AG10803 (cell line): ENCODE measurements around the gene HOXC13.

ENCODE experiments used
- DNase-seq: peaks from one replicate; pipeline ENCODE4 v3.0.0; 2010; ENCODE audit warnings: low read depth
- H3K4me3 ChIP-seq: 2 replicates; pipeline ENCODE4 v1.5.1; 2011; ENCODE audit warnings: mild to moderate bottlenecking, low read length, control low read depth
- CTCF ChIP-seq: conservative IDR thresholded peaks from 2 replicates; pipeline ENCODE4 v1.5.1; 2011; ENCODE audit warnings: mild to moderate bottlenecking, low read length, control low read depth, inconsistent platforms

HOXC13 gene

GRCh38 chr12:53991077-53991460, 52.4 kb downstream of the HOXC13 start:
- peak; percentile 92 for DNase-seq
- peak overlapping the region; percentile 98 for H3K4me3 ChIP-seq
- no peak for TF ChIP-seq CTCF

- no peak for DNase-seq
- peak overlapping the region; percentile 98 for H3K4me3 ChIP-seq
- TF ChIP-seq CTCF = no peak
These were observed 53.8 kb downstream of the HOXC13 start for GRCh38 chr12:53992377-53992889.

GRCh38 chr12:53993162-53994008, 54.8 kb downstream of the HOXC13 start:
- H3K4me3 ChIP-seq = peak overlapping the region; percentile 98
- no peak for TF ChIP-seq CTCF
- no peak for DNase-seq

- peak overlapping the region; percentile 98 for H3K4me3 ChIP-seq
- DNase-seq = no peak
- TF ChIP-seq CTCF = no peak
These were observed 55.3 kb downstream of the HOXC13 start for GRCh38 chr12:53994009-53994263.

DNA sequence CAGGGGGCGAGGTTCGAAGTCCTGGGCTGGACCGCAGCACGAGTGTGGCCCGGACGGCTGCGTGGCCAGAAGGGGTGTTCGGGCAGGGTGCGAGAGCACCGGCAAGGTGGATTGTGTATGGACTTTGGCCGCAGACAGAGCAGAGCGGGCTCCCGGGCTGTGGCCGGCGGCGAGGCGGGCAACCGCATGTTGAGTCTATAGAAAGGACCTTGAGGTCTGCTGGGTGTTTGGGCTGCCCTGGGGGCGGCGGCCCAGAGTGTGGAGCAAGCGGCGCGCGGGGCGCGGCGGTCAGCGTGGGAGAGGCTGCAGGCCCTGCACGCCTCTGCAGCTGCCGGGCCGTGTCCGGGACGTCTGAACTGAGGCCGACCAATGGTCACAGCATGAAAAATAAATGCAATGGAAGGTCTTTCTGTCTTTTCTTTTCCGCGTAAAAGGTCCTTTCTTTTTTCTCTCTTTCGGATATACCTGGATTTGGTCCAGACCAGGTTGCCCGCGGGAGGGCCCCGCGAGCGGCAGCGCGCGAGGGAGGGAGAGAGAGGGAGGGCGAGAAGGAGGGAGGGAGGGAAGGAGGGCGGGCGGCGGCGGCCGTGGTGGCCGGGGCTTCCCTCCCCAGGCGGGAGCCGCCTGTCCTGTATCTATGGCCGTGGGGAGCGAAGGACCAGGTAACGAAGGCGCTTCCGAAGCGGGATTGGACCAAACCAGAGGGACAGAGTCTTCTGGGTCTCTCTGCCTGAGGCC, 55.8 kb downstream of the HOXC13 start:
- peak overlapping the region; percentile 98 for H3K4me3 ChIP-seq
- DNase-seq = no peak
- TF ChIP-seq CTCF = no peak

DNA sequence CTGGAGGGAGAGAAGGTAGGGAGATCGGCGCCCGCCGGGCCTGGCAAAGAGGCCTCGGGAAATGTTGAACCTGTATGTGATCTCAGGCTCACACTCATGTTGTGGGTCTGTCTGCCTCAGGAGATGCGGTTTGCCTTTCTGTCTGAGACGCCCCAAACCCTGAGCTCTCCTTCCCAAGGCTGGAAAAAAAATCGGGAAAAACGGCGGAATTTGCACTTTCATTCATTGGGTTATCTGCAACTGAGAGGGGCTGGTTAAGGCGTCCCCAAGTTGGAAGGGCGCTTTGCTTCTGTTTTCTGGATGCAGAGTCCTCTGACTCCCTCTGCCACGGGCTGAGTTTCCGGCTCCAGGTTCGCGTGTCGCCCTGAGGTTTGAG, 56.4 kb downstream of the HOXC13 start:
- DNase-seq = no peak
- TF ChIP-seq CTCF = no peak
- H3K4me3 ChIP-seq = peak overlapping the region; percentile 98
